Gastroesophageal sphincter (tissue), 4 donors: Measurements from ENCODE around the gene MAN1C1. TPM values are rescaled to one million over a fixed set of nuclear protein-coding genes. Genes with fewer than 3 reads are reported as not detected.

Experiments used
- ATAC-seq: fragments of 150-250 bp; one replicate; pipeline ENCODE4 v1.9.1; 2016; ENCODE audit warnings: mild to moderate bottlenecking, moderate library complexity
- H3K27ac ChIP-seq, 4 donors: fragments of 200-600 bp; sonication (generic) in 3 of 4; 1 replicate in 3 of 4; 2 replicates in 1 of 4; pipeline ENCODE4 v1.5.1; 2016 to 2019
- H3K27me3 ChIP-seq: fragments of 200-600 bp; sonication (generic); one replicate; pipeline ENCODE4 v1.5.1; 2019
- H3K36me3 ChIP-seq, 2 donors: fragments of 200-600 bp; sonication (generic); one replicate each; pipeline ENCODE4 v1.5.1; 2019; ENCODE audit warnings: control low read depth in 1 of 2
- H3K4me1 ChIP-seq, 3 donors: fragments of 200-600 bp; sonication (generic); 1 replicate in 2 of 3; 2 replicates in 1 of 3; pipeline ENCODE4 v1.5.1; 2016 to 2019; ENCODE audit warnings: control low read depth in 2 of 3
- H3K4me3 ChIP-seq, 2 donors: fragments of 200-600 bp; sonication (generic); one replicate each; pipeline ENCODE4 v1.5.1; 2019; ENCODE audit warnings: mild to moderate bottlenecking in 1 of 2, moderate library complexity in 1 of 2
- H3K9me3 ChIP-seq, 3 donors: fragments of 200-600 bp; sonication (generic); one replicate each; pipeline ENCODE4 v1.5.1; 2017 to 2019; ENCODE audit warnings: control low read depth in 2 of 3
- CTCF ChIP-seq, 4 experiments: fragments of 200-600 bp in 2 of 4; fragments of 450-650 bp in 2 of 4; sonication (generic) in 1 of 4; IDR thresholded peaks; one replicate each; pipeline ENCODE4 v1.5.1; 2017 to 2019; ENCODE audit warnings: antibody characterized with exemption in 4 of 4, mild to moderate bottlenecking in 2 of 4, moderate library complexity in 2 of 4
- EP300 ChIP-seq: sonication (generic); formaldehyde crosslinking; IDR thresholded peaks from one replicate; pipeline ENCODE4 v1.6.1; 2017; ENCODE audit warnings: antibody characterized with exemption, mild to moderate bottlenecking
- POLR2A ChIP-seq, 2 donors: fragments of 450-650 bp; IDR thresholded peaks; one replicate each; pipeline ENCODE4 v1.6.1; 2017; ENCODE audit warnings: antibody characterized with exemption in 2 of 2, mild to moderate bottlenecking in 2 of 2, moderate library complexity in 1 of 2
- POLR2AphosphoS5 ChIP-seq: sonication (generic); formaldehyde crosslinking; IDR thresholded peaks from one replicate; pipeline ENCODE4 v1.6.1; 2017; ENCODE audit warnings: antibody characterized with exemption
- WGBS, 2 donors: methylation state at CpG; one replicate each; pipeline ENCODE4 v1.1.5; 2018; ENCODE audit warnings: low coverage in 1 of 2; 5-methylcytosine and 5-hydroxymethylcytosine counted together
- total RNA-seq, 4 donors: library from RNA; depleted of rRNA; stranded (reverse); fragments of >200 nt; gene quantifications; one replicate each; pipeline ENCODE4 v1.1.0, GENCODE V29; 2016

The MAN1C1 gene
- total RNA-seq, 4 donors from 2014 or later, result 20.0 to 38.1 (median 27.8) TPM

- ATAC-seq, result no peak
- no peaks in the 10 kb centered on the region for H3K36me3 ChIP-seq
- H3K9me3 ChIP-seq, result no peaks in the 10 kb centered on the region
- peak overlapping the region in 1 of 4 donors; percentile 66 for H3K27ac ChIP-seq
- H3K4me1 ChIP-seq, result peaks cover 0 to 58% (median 12%) of the 10 kb centered on the region in 3 donors
- no peaks in the 10 kb centered on the region for H3K27me3 ChIP-seq
- TF ChIP-seq POLR2AphosphoS5 (no peak), POLR2A (IDR thresholded peaks at IDR 0.05) (no peak), CTCF (IDR thresholded peaks at IDR 0.05) (no peak), EP300 (no peak)
- H3K4me3 ChIP-seq, result no peak overlapping the region
- WGBS, 2 donors, result 77 to 83% methylated on average over 2 to 5 of the region's 6 CpGs
Observed at GRCh38 chr1:25687221-25688017, 70.8 kb downstream of the MAN1C1 start.

GRCh38 chr1:25688390-25689119 is 72.0 kb downstream of the MAN1C1 start:
- TF ChIP-seq EP300 (no peak), CTCF (IDR thresholded peaks at IDR 0.05) (no peak), POLR2AphosphoS5 (peak; percentile 53), POLR2A (IDR thresholded peaks at IDR 0.05) (no peak)
- ATAC-seq, result peak; percentile 61
- 45% methylated on average over 6 of the region's 9 CpGs; no CpG with 5 or more reads in 1 of the 2 donors for WGBS, 2 donors
- no peak overlapping the region for H3K4me3 ChIP-seq
- peaks cover 0 to 64% (median 8%) of the 10 kb centered on the region in 3 donors for H3K4me1 ChIP-seq
- H3K27ac ChIP-seq, result peak overlapping the region in 3 of 4 donors; percentile 43 to 66 (median 63)
- H3K36me3 ChIP-seq, result no peaks in the 10 kb centered on the region
- H3K9me3 ChIP-seq, result no peaks in the 10 kb centered on the region
- H3K27me3 ChIP-seq, result no peaks in the 10 kb centered on the region

- WGBS, 2 donors, result 88 to 100% methylated on average over 6 to 8 of the region's 18 CpGs
- Histone ChIP-seq H3K4me1 (peaks cover 8 to 65% (median 17%) of the 10 kb centered on the region in 3 donors), H3K27ac (no peak overlapping the region)
Observed at GRCh38 chr1:25689686-25690381, 73.2 kb downstream of the MAN1C1 start.

GRCh38 chr1:25690396-25690956 is 73.9 kb downstream of the MAN1C1 start:
- H3K9me3 ChIP-seq, result no peaks in the 10 kb centered on the region
- peaks cover 11 to 65% (median 20%) of the 10 kb centered on the region in 3 donors for H3K4me1 ChIP-seq
- no peak for TF ChIP-seq EP300
- no peak for TF ChIP-seq POLR2A (IDR thresholded peaks at IDR 0.05)
- no peak for TF ChIP-seq POLR2AphosphoS5
- no peak for TF ChIP-seq CTCF (IDR thresholded peaks at IDR 0.05)
- WGBS, 2 donors, result 91 to 94% methylated on average over 3 to 7 of the region's 13 CpGs
- H3K36me3 ChIP-seq, result no peaks in the 10 kb centered on the region
- H3K27ac ChIP-seq, result no peak overlapping the region
- no peaks in the 10 kb centered on the region for H3K27me3 ChIP-seq
- no peak overlapping the region for H3K4me3 ChIP-seq
- ATAC-seq, result no peak

More at GRCh38 chr1:25689686-25690381, 73.2 kb downstream of the MAN1C1 start:
- ATAC-seq, result no peak
- Histone ChIP-seq H3K27me3 (no peaks in the 10 kb centered on the region), H3K36me3 (no peaks in the 10 kb centered on the region), H3K9me3 (no peaks in the 10 kb centered on the region), H3K4me3 (no peak overlapping the region)
- TF ChIP-seq EP300, result no peak
- TF ChIP-seq POLR2A (IDR thresholded peaks at IDR 0.05), result no peak
- no peak for TF ChIP-seq POLR2AphosphoS5
- TF ChIP-seq CTCF (IDR thresholded peaks at IDR 0.05), result no peak
